Right lobe of liver (tissue), 6 donors: ENCODE measurements around the gene CRK. TPM values are rescaled to one million over a fixed set of nuclear protein-coding genes. Genes with fewer than 3 reads are reported as not detected.
A peak's percentile ranks its signal among the peaks of the same experiment; 100 is the strongest.

Source experiments
- ATAC-seq, 4 donors: fragments of 200-7000 bp; cut with Tn5 transposase; one replicate each; pipeline ENCODE4 v1.9.1; 2020; ENCODE audit warnings: mild to moderate bottlenecking in 4 of 4, moderate library complexity in 4 of 4
- DNase-seq, 3 donors: peaks; one replicate each; pipeline ENCODE4 v3.0.0-alpha.2; 2020
- H3K27ac ChIP-seq, 3 donors: fragments of 200-600 bp; one replicate each; pipeline ENCODE4 v1.8.0; 2022
- H3K27me3 ChIP-seq, 2 donors: fragments of 200-600 bp; one replicate each; pipeline ENCODE4 v1.8.0; 2022
- H3K36me3 ChIP-seq, 4 donors: fragments of 200-600 bp; sonication (generic) in 1 of 4; one replicate each; pipeline versions ENCODE4 v1.5.1 to v1.8.0; 2017 to 2022; ENCODE audit warnings: control low read depth in 1 of 4
- H3K4me1 ChIP-seq, 4 donors: fragments of 200-600 bp; sonication (generic) in 1 of 4; one replicate each; pipeline versions ENCODE4 v1.5.1 to v1.8.0; 2017 to 2022; ENCODE audit warnings: control low read depth in 1 of 4
- H3K4me3 ChIP-seq, 3 donors: fragments of 200-600 bp; one replicate each; pipeline ENCODE4 v1.8.0; 2022
- H3K9me3 ChIP-seq, 4 donors: fragments of 200-600 bp; sonication (generic) in 1 of 4; one replicate each; pipeline versions ENCODE4 v1.5.1 to v1.8.0; 2017 to 2022; ENCODE audit warnings: control low read depth in 1 of 4
- POLR2A ChIP-seq: fragments of 450-650 bp; IDR thresholded peaks from one replicate; pipeline ENCODE4 v1.6.1; 2017; ENCODE audit warnings: antibody characterized with exemption, mild to moderate bottlenecking
- WGBS: methylation state at CpG from one replicate; pipeline ENCODE4 v1.1.6; 2018; ENCODE audit warnings: low coverage, low lambda C conversion rate; ENCODE audit not compliant: insufficient coverage; ENCODE audit errors: missing lambda C conversion rate; 5-methylcytosine and 5-hydroxymethylcytosine counted together
- intact Hi-C, 2 donors: fragments of 100-400 bp; cut with DNase I; formaldehyde crosslinking; loops; one replicate each; pipeline versions ENCODE4 v1.11.2 to v1.14.1; 2022
- total RNA-seq, 6 experiments: library from RNA; depleted of rRNA in 2 of 6; stranded (reverse); fragments of >200 nt in 2 of 6; fragmentation: NEBNext Ultra II Directional in 3 of 6; extraction: Animal tissue kit (Norgen Biotek cat#: 25700) in 3 of 6; gene quantifications; one replicate each; pipeline versions ENCODE4 v1.1.0 to v1.2.4, GENCODE V29; 2016 to 2023
- TF ChIP-seq, protein P1 (sequence below), 4 donors: fragments of 200-600 bp in 3 of 4; fragments of 450-650 bp in 1 of 4; IDR thresholded peaks; one replicate each; pipeline versions ENCODE4 v1.5.1 to v1.8.0; 2016 to 2022; ENCODE audit warnings: antibody characterized with exemption in 4 of 4, mild to moderate bottlenecking in 2 of 4
- donor health status: DM: no; HTN: yes; CAD: no.
- donor health status: DM: no; HTN: no; CAD: no.
- donor health status: DM: no; HTN: no; CAD: no.
- donor health status: DM: no; HTN: yes; CAD: no.
- donor health status: DM: no; HTN: yes; CAD: no.

CRK gene
- total RNA-seq, 6 experiments from 2014 or later = 33.9 to 58.6 (median 47.6) TPM

DNA sequence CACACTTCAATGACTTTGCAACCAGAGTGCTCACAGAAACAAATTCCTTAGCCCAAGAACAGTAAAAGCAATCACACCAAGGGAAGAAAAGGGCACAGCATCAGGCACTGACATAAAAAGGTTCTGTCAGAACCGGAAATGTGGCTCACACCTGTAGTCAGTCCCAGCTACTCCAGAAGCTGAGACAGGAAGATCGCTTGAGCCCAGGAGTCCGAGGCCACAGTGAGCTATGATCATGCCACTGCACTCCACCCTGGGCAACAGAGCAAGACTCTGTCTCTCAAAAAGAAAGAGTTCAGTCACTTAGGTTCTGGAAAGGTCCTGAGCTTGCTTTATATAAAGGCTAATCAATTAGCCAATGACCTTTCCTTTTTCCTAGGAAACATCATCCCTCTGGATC lies 78.7 kb downstream of the CRK start:
- Histone ChIP-seq H3K27me3 (no peaks in the 10 kb centered on the region), H3K4me3 (no peak overlapping the region), H3K4me1 (peaks cover 0 to 75% (median 20%) of the 10 kb centered on the region in 4 donors), H3K9me3 (no peaks in the 10 kb centered on the region), H3K36me3 (peaks cover 0 to 2% (median 0%) of the 10 kb centered on the region in 4 donors), H3K27ac (no peak overlapping the region)
- DNase-seq (no peak), ATAC-seq (no peak)
- WGBS = 67% methylated on average over 1 of the region's 3 CpGs
- intact Hi-C loops = no loop called here
- TF ChIP-seq POLR2A = no peak
- TF ChIP-seq, protein P1, sequence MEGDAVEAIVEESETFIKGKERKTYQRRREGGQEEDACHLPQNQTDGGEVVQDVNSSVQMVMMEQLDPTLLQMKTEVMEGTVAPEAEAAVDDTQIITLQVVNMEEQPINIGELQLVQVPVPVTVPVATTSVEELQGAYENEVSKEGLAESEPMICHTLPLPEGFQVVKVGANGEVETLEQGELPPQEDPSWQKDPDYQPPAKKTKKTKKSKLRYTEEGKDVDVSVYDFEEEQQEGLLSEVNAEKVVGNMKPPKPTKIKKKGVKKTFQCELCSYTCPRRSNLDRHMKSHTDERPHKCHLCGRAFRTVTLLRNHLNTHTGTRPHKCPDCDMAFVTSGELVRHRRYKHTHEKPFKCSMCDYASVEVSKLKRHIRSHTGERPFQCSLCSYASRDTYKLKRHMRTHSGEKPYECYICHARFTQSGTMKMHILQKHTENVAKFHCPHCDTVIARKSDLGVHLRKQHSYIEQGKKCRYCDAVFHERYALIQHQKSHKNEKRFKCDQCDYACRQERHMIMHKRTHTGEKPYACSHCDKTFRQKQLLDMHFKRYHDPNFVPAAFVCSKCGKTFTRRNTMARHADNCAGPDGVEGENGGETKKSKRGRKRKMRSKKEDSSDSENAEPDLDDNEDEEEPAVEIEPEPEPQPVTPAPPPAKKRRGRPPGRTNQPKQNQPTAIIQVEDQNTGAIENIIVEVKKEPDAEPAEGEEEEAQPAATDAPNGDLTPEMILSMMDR (IDR thresholded peaks at IDR 0.05) = no peak

DNA sequence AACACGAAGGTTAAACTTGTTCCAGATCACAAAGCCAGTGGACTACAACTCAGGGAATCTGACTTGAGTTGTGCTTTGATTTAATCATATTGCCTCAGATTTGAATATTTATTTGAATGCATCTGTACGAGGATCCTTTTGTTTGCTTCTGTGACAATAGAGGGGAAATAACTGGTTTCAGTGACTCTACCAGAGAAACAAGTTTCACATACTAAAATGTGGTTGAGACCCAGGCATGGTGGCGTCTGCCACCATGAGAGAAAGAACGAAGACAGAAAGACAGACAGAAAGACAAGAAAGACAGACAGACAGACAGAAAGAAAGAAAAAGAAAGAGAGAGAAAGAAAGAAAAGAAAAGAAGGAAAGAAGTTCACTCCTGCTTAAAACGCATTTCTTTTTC lies 80.0 kb downstream of the CRK start:
- Histone ChIP-seq H3K27ac (no peak overlapping the region), H3K9me3 (no peaks in the 10 kb centered on the region), H3K4me1 (peaks cover 0 to 65% (median 20%) of the 10 kb centered on the region in 4 donors), H3K27me3 (no peaks in the 10 kb centered on the region), H3K4me3 (no peak overlapping the region), H3K36me3 (peaks cover 0 to 2% (median 0%) of the 10 kb centered on the region in 4 donors)
- ATAC-seq (no peak), DNase-seq (no peak)
- TF ChIP-seq POLR2A = no peak
- TF ChIP-seq, protein P1 (IDR thresholded peaks at IDR 0.05) = no peak
- WGBS = 46% methylated on average over 5 of the region's 5 CpGs
- intact Hi-C loops = no loop called here

DNA sequence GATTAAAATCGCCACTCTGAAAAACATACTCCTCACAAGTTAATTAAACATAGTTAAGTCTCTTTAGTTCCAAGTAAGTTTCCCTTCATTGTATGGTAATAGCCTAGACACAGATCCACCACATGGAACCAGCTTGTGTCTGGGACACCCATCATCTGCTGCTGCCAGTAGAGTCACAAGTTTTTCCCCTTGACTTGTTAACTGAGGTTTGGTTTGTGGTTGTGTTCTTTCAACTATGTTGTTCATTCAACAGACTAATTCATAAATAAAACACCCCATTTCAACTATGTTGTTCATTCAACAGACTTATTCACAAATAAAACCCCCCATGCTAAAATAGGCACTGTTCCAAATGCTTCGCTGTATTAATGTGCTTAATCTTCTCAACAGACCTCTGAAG lies 80.4 kb downstream of the CRK start:
- H3K27ac ChIP-seq = no peak overlapping the region

DNA sequence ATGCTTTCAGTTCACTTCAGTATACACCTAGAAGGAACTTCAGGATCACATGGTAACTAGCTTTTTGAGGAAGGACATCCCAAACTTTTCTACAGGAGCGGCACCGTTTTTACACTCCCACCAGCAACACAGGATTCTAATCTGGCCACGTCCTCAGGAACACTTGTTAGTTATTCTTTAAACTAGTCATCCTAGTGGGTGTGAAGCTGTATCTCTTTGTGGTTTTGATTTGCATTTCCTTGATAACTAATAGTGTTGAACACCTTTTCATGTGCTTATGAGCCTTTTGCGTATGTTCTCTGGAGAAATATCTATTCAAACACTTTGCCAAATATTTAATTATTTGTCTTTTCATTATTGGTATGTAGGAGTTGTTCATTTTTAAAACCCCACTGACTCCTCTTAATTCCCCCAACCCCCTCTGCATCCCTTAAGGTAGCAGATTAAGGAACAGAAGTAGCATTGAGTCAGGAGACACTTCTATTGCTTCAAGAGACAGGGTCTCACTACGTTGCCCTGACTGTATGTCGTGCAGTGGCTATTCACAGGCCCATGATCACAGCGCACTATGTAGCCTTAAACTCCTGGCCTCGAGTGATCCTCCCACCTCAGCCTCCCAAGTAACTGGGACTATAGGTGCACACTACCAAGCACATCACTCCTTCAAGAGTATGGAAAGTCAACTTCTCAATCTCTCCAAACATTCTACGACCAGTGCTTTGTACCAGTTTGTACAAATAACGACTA lies 81.4 kb downstream of the CRK start:
- Histone ChIP-seq H3K27me3 (no peaks in the 10 kb centered on the region), H3K4me3 (no peak overlapping the region), H3K27ac (no peak overlapping the region), H3K36me3 (peaks cover 0 to 2% (median 0%) of the 10 kb centered on the region in 4 donors), H3K4me1 (peaks cover 0 to 54% (median 14%) of the 10 kb centered on the region in 4 donors), H3K9me3 (no peaks in the 10 kb centered on the region)
- no peak for DNase-seq
- ATAC-seq = peak; percentile 20 to 36 (median 34)
- intact Hi-C loops = no loop called here
- TF ChIP-seq POLR2A = no peak
- TF ChIP-seq, protein P1 (IDR thresholded peaks at IDR 0.05) = no peak
- WGBS = 49% methylated on average over 10 of the region's 10 CpGs

More for the DNA sequence above, 80.4 kb downstream of the CRK start:
- TF ChIP-seq POLR2A = no peak
- TF ChIP-seq, protein P1 (IDR thresholded peaks at IDR 0.05) = no peak
- WGBS = 24% methylated on average over 2 of the region's 2 CpGs
- ATAC-seq (no peak), DNase-seq (no peak)
- H3K4me3 ChIP-seq = no peak overlapping the region
- H3K27me3 ChIP-seq = no peaks in the 10 kb centered on the region
- intact Hi-C loops = no loop called here
- H3K9me3 ChIP-seq = no peaks in the 10 kb centered on the region
- peaks cover 0 to 61% (median 18%) of the 10 kb centered on the region in 4 donors for H3K4me1 ChIP-seq
- H3K36me3 ChIP-seq = peaks cover 0 to 2% (median 0%) of the 10 kb centered on the region in 4 donors
